HUES48 (cell line): Measurements from ENCODE around the gene CSRP3.

Experiments
- H3K27ac ChIP-seq: one replicate; pipeline ENCODE4 v1.7.0; 2013; ENCODE audit warnings: low read depth, low read length, inconsistent platforms
- H3K27me3 ChIP-seq: 2 replicates; pipeline ENCODE4 v1.6.1; 2013; ENCODE audit warnings: mild to moderate bottlenecking, low read length; ENCODE audit not compliant: control insufficient read depth, insufficient read depth
- H3K36me3 ChIP-seq: 2 replicates; pipeline ENCODE4 v1.6.1; 2013; ENCODE audit warnings: low read length; ENCODE audit not compliant: control insufficient read depth, insufficient read depth
- H3K4me1 ChIP-seq: 2 replicates; pipeline ENCODE4 v1.6.1; 2013; ENCODE audit warnings: mild to moderate bottlenecking, low read length; ENCODE audit not compliant: control insufficient read depth, insufficient read depth
- H3K4me3 ChIP-seq: 2 replicates; pipeline ENCODE4 v1.5.1; 2013; ENCODE audit warnings: mild to moderate bottlenecking, low read depth, low read length
- H3K9ac ChIP-seq: 2 replicates; pipeline ENCODE4 v1.6.1; 2013; ENCODE audit warnings: mild to moderate bottlenecking, low read depth, low read length, moderate library complexity
- H3K9me3 ChIP-seq: 2 replicates; pipeline ENCODE4 v1.6.1; 2013; ENCODE audit warnings: low read length; ENCODE audit not compliant: control insufficient read depth, insufficient read depth

The CSRP3 gene

GRCh38 chr11:19185036-19185435, 16.7 kb downstream of the CSRP3 start:
- Histone ChIP-seq H3K4me3 (no peak overlapping the region), H3K4me1 (no peaks in the 10 kb centered on the region), H3K9ac (no peak overlapping the region), H3K27ac (no peak overlapping the region), H3K36me3 (no peaks in the 10 kb centered on the region), H3K9me3 (no peaks in the 10 kb centered on the region), H3K27me3 (no peaks in the 10 kb centered on the region)

DNA sequence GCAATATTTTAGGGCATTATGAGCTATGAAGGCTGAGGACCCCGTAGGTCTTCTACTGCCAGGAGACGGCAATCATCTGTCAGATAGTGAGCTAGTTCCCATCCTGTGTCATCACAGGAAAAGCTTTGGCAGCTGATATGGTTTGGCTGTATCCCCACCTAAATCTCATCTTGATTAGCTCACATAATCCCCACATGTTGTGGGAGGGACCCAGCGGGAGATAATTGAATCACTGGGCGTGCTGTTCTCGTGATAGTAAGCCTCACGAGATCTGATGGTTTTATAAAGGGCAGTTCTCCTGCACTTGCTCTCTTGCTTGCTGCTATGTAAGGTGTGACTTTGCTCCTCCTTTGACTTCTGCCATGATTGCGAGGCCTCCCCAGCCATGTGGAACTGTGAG, 18.1 kb downstream of the CSRP3 start:
- H3K36me3 ChIP-seq = no peaks in the 10 kb centered on the region
- no peak overlapping the region for H3K9ac ChIP-seq
- H3K4me3 ChIP-seq = no peak overlapping the region
- H3K9me3 ChIP-seq = no peaks in the 10 kb centered on the region
- no peak overlapping the region for H3K27ac ChIP-seq
- no peaks in the 10 kb centered on the region for H3K4me1 ChIP-seq
- no peaks in the 10 kb centered on the region for H3K27me3 ChIP-seq

DNA sequence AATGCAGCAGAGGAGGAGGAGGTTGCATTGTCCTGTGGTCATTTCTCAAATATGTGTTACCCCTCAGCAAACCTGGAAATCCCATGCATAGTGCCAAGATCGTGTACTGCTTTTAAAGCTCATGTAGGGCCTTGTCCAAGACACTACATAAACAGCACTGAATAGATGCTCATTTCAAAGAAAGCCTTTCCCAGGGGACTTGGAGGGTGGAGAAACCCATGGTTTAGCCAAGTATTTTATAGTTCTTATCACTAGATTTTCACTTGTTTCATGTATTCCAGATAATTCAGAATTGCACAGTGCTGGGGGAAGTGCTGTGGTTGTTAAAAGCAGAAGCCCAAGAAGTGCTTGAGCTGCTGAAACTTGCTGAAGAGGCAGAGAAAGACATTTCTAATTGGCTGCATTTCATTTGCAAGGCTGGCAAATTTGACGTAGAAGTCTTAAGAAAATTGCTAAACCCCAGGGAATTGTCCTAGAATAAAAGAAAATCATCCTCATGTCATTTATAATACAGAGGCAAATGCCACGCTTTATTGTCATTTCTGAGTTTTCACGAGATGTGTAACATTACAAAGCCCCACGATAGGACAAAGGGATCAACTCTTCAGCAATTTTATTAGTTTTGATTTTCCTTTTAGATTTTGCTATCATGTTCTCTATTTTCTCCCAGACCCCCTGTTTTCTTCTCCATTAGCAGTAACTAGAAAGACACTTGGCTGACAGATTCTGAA, 20.1 kb downstream of the CSRP3 start:
- Histone ChIP-seq H3K36me3 (peaks cover 8% of the 10 kb centered on the region), H3K9ac (no peak overlapping the region), H3K4me1 (no peaks in the 10 kb centered on the region), H3K27ac (no peak overlapping the region), H3K27me3 (no peaks in the 10 kb centered on the region), H3K4me3 (no peak overlapping the region), H3K9me3 (no peaks in the 10 kb centered on the region)

- no peaks in the 10 kb centered on the region for H3K9me3 ChIP-seq
- H3K27ac ChIP-seq = no peak overlapping the region
- no peaks in the 10 kb centered on the region for H3K27me3 ChIP-seq
- H3K4me3 ChIP-seq = no peak overlapping the region
- no peaks in the 10 kb centered on the region for H3K4me1 ChIP-seq
- H3K9ac ChIP-seq = no peak overlapping the region
- peaks cover 41% of the 10 kb centered on the region for H3K36me3 ChIP-seq
Measured at GRCh38 chr11:19176629-19177186, 25.1 kb downstream of the CSRP3 start.

- H3K27ac ChIP-seq = no peak overlapping the region
- peaks cover 66% of the 10 kb centered on the region for H3K36me3 ChIP-seq
- no peaks in the 10 kb centered on the region for H3K4me1 ChIP-seq
- H3K4me3 ChIP-seq = no peak overlapping the region
- no peak overlapping the region for H3K9ac ChIP-seq
- H3K9me3 ChIP-seq = no peaks in the 10 kb centered on the region
- no peaks in the 10 kb centered on the region for H3K27me3 ChIP-seq
Measured at GRCh38 chr11:19173964-19174638, 27.7 kb downstream of the CSRP3 start.

DNA sequence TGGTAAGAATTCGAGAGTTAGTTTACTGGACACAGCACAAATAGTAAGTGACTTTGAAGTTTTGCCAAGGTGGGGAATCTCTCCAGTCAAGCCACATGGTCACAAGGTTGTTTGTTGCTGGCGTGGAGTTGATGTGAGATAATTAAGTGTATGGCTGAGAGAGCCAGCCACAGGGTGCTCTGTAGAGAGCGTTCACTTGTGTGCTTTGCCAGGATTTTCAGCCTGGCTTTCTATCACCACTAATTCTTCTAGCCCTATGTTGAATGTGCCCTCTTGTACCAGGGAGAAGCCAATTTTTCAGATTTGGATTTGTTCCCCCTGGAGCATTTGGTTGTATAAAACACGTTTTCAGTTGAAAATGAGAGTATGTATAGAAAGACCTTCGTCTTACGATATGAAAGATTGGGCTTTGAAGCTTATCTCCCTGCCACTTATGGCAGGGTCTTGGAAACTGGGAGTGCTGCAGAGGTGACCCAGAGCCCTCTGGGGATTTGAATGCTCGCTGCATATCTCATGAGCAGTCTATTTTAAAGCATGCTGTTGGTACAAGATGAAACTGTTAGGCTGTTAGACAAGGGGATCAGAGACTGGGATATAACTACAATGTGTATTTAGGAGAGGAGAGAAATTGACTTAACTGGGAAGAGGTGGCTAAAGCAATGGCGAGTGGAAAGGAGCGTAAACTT, 28.6 kb downstream of the CSRP3 start:
- H3K9ac ChIP-seq = no peak overlapping the region
- no peak overlapping the region for H3K27ac ChIP-seq
- H3K36me3 ChIP-seq = peaks cover 73% of the 10 kb centered on the region
- H3K9me3 ChIP-seq = no peaks in the 10 kb centered on the region
- H3K4me1 ChIP-seq = no peaks in the 10 kb centered on the region
- no peak overlapping the region for H3K4me3 ChIP-seq
- H3K27me3 ChIP-seq = no peaks in the 10 kb centered on the region

DNA sequence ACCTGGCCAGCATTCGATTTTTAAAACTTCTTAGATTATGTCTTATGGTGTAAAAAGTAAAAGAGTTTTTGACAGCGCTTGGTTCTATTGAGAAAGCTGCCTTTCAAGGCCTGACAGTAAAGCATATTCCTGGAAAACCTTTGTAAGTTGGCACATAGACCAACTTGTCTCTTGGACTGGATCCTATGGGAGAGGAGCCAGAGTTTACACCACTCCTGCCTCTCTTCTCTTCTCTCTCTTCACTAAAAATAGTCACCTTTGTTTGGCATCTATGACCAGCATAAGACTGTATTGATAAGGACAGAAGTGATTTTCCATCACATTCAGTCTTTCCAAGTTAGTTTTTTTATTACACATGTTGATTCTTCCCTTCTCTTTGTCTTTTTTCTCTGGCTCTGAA, 33.7 kb downstream of the CSRP3 start:
- no peak overlapping the region for H3K27ac ChIP-seq
- H3K9ac ChIP-seq = no peak overlapping the region
- no peaks in the 10 kb centered on the region for H3K4me1 ChIP-seq
- no peak overlapping the region for H3K4me3 ChIP-seq
- H3K27me3 ChIP-seq = no peaks in the 10 kb centered on the region
- no peaks in the 10 kb centered on the region for H3K9me3 ChIP-seq
- H3K36me3 ChIP-seq = peaks cover 90% of the 10 kb centered on the region

DNA sequence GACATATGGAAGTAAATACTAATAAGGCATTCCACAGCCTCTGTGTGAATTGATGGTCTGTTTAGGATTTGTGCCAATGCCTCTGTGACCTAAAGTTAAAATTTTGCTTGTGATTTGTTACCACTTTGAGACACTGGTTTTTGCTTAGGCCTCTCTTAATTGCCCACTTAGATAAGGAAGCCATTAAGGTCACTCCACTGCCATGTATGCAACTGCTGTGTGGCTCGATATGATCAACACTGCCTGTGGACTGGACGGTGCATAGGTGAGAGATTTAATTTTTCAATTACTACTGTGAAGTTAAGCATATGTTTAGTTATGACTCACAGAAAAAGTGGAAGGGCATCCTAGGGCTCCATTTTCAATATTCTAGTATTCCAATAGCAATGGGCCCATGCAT, 36.9 kb downstream of the CSRP3 start:
- Histone ChIP-seq H3K27me3 (no peaks in the 10 kb centered on the region), H3K9ac (no peak overlapping the region), H3K36me3 (peaks cover 78% of the 10 kb centered on the region), H3K9me3 (no peaks in the 10 kb centered on the region), H3K27ac (no peak overlapping the region), H3K4me1 (no peaks in the 10 kb centered on the region), H3K4me3 (no peak overlapping the region)

GRCh38 chr11:19164230-19164855, 37.4 kb downstream of the CSRP3 start:
- H3K9me3 ChIP-seq = no peaks in the 10 kb centered on the region
- no peaks in the 10 kb centered on the region for H3K4me1 ChIP-seq
- H3K9ac ChIP-seq = no peak overlapping the region
- no peak overlapping the region for H3K4me3 ChIP-seq
- peaks cover 78% of the 10 kb centered on the region for H3K36me3 ChIP-seq
- no peak overlapping the region for H3K27ac ChIP-seq
- no peaks in the 10 kb centered on the region for H3K27me3 ChIP-seq

DNA sequence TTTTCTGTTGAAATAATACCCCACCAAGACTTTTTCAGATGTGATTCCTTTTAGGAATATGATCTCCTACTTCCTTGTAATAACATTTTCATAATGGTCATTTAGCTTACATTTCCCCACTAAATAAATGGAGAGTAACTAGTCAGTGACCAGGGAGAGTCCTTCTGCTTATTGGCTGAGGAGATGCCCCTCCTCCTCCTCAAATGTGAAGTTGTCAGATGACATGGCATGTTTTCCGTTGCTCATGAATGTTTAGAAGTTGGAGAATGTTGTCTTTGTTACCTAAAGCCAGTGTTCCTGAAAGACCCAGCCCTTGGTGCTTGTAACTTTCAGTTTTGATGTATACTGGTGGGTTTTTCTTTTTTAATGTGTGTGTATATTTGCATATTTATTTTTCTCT, 38.2 kb downstream of the CSRP3 start:
- no peaks in the 10 kb centered on the region for H3K27me3 ChIP-seq
- peaks cover 78% of the 10 kb centered on the region for H3K36me3 ChIP-seq
- H3K9me3 ChIP-seq = no peaks in the 10 kb centered on the region
- no peak overlapping the region for H3K4me3 ChIP-seq
- H3K9ac ChIP-seq = no peak overlapping the region
- no peak overlapping the region for H3K27ac ChIP-seq
- no peaks in the 10 kb centered on the region for H3K4me1 ChIP-seq
